GM21367 (cell line): ENCODE data around the gene PTGFR.

ENCODE experiments used
- ATAC-seq: cut with Tn5 transposase; IDR thresholded peaks from one replicate; pipeline ENCODE4 v1.9.1; 2021; ENCODE audit not compliant: unreplicated experiment

PTGFR gene

GRCh38 chr1:78520216-78520615 lies 29.4 kb downstream of the PTGFR start:
- ATAC-seq = no peak

- ATAC-seq = no peak
Observed at GRCh38 chr1:78520843-78521242, 30.1 kb downstream of the PTGFR start.

GRCh38 chr1:78522136-78522535 lies 31.4 kb downstream of the PTGFR start:
- ATAC-seq = no peak

- ATAC-seq = no peak
Observed at GRCh38 chr1:78526496-78526895, 35.7 kb downstream of the PTGFR start.

- ATAC-seq = no peak
Observed at GRCh38 chr1:78527706-78528105, 36.9 kb downstream of the PTGFR start.

DNA sequence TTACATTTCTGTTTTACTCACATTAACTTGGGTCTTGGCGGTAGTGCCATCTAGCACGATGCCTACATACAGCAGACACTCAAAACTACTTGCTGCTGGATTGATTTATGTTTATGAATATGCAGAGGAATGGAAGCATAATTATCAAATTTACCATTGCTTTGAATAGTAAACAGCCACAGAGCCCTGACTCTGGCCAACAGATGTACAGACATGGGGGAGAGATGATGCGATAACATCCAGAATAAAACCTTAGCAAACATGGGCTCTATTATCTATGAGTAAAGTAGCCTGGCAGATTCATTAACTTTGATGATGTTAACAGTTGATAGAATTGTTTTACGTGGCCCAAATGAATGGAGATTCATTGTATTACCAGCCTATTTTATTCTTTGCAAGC lies 42.8 kb downstream of the PTGFR start:
- ATAC-seq = no peak

DNA sequence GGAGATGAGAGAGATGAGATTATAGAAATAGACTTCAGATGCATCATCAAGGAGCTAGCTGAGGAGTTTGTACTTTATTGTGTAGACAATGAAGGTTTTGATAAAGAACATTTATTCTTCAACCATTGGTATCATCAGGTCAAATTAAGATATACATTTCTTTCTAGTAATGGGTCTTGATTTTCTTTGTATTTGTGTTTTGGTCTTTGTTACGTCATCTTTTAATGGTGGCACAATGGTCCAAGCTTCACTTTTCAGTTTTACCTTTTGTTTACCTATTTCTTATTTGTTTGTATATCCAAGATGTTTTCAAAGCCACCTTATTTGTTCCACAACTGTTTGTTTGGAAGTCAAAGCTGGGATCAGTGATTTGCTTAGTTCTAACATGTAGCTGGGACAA lies 44.5 kb downstream of the PTGFR start:
- ATAC-seq = no peak

DNA sequence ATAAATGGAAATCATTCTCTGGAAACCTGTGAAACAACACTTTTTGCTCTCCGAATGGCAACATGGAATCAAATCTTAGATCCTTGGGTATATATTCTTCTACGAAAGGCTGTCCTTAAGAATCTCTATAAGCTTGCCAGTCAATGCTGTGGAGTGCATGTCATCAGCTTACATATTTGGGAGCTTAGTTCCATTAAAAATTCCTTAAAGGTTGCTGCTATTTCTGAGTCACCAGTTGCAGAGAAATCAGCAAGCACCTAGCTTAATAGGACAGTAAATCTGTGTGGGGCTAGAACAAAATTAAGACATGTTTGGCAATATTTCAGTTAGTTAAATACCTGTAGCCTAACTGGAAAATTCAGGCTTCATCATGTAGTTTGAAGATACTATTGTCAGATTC lies 45.7 kb downstream of the PTGFR start:
- ATAC-seq = no peak

GRCh38 chr1:78540048-78540447 lies 49.3 kb downstream of the PTGFR start:
- ATAC-seq = no peak

- no peak for ATAC-seq
Observed at GRCh38 chr1:78541479-78541878, 50.7 kb downstream of the PTGFR start.

DNA sequence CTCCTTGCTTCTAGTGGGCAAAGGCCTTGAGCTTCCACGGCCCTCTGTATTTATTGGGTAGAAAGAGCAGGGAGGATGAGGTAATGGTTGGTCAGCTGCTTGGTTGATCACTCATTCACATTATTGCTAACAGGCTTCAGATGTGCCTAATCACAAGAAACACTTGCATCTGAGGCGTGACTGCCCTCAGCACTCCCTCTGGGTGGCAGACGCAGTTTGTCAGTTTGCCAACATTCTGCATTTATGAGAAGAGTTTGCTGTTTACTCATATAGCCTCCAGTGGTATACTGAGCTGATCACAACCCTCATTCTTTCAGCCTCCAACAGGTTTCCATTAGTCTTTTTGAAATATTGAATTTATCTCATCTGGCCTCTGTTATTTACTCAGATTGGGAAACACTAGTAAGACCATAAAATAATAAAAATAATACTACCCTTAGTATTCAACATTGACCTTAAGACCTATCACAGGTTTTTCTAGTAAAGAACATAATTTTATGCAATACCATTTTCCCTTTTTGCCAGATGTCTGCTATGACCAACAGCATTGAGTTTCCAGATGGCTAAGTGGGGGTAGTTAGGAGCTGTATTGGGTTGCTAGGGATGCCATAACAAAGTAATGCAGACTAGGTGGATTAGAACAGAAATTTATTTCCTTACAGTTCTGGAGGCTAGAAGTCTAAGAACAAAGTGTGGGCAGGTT lies 53.3 kb downstream of the PTGFR start:
- ATAC-seq = no peak

DNA sequence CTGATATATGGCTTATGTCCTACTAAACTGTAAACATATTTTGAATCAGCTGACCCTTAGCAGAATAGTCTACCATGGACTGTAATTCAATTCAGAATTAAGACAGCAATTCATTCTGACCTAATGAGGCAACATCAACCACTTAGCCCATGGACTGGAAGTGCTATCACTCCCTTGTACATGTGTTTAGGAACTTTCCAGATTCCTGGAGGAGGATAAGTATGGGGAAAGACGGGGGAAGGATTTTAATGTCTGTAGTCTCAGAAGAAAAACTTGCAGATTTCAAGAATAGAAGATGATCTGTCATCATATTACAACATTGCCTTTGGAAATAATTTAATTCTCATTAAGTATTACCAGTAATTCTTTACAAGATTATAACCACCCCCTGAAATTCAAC lies 56.3 kb downstream of the PTGFR start:
- no peak for ATAC-seq

DNA sequence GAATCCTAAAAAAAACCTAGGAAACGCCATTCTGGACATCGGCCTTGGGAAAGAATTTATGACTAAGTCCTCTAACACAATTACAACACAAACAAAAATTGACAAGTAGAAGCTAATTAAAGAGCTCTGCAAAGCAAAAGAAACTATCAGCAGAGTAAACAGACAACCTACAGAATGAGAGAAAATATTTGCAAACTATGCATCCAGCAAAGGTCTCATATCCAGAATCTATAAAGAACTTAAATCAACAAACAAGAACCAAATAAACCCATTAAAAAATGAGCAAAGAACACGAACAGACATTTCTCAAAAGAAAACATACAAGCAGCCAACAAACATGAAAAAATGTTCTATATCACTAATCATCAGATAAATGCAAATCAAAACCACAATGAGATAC lies 58.6 kb downstream of the PTGFR start:
- no peak for ATAC-seq

GRCh38 chr1:78549891-78550290 lies 59.1 kb downstream of the PTGFR start:
- no peak for ATAC-seq

GRCh38 chr1:78553859-78554258 lies 63.1 kb downstream of the PTGFR start:
- no peak for ATAC-seq

GRCh38 chr1:78554840-78555239 lies 64.1 kb downstream of the PTGFR start:
- no peak for ATAC-seq

- no peak for ATAC-seq
Observed at GRCh38 chr1:78559680-78560079, 68.9 kb downstream of the PTGFR start.

DNA sequence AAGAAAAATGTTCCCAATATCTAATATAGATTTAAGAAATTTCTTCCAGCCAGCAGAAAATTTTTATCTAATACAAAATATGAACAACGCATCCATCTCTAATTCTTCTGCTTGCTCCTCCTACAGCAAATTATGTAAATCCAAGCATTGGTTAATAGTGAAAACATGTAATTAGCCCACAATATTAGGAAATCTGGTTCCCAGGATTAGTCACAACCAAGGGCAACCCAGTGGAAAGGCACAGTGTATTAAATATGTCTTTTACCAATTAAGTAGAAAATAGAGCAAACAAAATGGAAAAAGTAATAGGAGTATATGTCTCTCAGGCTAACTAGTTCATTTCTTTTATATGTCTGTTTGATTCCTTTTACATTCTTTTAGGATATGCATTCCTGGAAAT lies 70.0 kb downstream of the PTGFR start:
- no peak for ATAC-seq

DNA sequence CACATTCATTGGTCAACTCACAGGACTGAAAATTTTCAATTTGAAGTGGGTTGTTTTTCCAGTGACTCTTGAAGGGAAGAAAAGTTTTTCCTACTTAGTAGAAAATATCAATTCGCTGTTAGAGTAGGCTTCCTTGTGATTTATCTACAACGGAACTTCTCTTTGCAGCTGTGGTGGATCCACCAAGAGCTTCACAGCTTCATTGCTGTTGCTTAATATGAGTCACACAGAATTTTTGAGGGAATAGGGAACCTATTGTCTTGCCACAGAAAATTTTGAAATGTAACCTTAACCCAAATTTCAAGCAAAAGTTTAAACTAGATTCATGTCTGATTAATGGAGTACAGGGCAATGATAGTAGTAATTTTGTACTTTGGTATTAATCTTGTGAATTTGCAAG lies 71.1 kb downstream of the PTGFR start:
- no peak for ATAC-seq

- ATAC-seq = no peak
Observed at GRCh38 chr1:78565393-78565792, 74.6 kb downstream of the PTGFR start.

GRCh38 chr1:78570539-78570938 lies 79.8 kb downstream of the PTGFR start:
- ATAC-seq = no peak

DNA sequence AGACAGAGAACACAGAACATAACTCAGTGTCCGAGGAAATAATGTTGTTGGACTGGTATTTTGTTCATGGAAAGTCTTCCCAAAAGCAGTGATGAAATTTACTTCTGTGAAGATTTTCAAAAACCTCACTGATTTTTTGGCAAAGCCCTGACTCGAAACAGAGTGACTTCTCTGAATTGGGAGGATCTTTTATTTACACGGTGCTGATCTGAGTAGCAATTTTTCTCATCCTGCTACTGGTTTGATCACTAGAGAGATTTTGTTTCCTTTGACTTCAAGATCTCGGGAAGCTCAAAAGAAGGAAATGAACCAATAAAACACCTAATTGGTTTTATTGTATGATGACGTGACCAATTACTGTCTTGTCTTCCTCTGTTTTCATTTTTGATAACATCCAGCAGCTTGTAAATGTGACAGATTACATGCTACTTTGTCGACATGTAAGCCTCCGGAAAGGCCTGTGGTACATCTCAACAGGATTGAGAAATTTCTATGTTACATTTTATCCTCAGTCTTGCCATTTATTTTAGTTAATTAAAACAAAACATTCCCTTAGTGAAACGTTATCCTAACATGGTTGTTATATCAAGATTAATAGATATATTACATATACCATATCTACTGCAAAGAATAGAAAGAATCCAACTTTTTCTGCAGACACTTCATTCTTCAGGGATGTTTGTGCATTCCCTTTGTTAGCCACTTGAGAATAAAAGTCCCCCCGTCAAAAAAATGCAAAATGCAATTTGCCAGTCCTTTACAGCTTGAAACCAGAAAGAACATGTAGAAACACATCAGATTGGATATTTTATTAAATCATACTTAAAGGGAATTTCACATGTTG lies 86.7 kb downstream of the PTGFR start:
- no peak for ATAC-seq

GRCh38 chr1:78586572-78586971 lies 95.8 kb downstream of the PTGFR start:
- no peak for ATAC-seq
